ENCODE results near the gene KCNG2. TPM values are rescaled to one million over a fixed set of nuclear protein-coding genes. Genes with fewer than 3 reads are reported as not detected.

The KCNG2 gene
- total and polyA plus RNA-seq, 2 of the 13 experiments (the other 11 are each of a cell fraction or from before 2014, with no cell fraction given): not detected

DNA sequence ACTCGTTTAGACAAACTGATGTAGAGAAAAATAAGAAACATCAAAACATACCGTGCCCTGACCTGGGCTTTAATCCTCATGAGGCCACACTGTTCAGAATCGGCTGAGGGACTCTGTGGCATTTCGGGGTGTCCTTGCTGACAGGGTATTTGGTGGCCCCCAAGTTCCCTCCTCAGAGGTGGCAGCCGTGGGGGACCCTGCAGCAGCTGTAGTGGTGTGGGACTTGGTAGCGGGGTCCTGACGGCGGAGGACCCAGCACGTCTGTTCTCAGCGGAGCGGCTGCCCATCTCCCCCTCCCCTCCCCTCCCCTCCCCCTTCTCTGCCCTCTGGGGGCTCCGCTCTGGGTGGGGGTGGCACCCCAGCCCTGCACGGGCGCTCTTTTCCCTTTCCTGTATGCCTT lies 18.4 kb downstream of the KCNG2 start:
- no peak overlapping the region for H3K4me2 ChIP-seq (ENCODE audit: low read depth, low read length)
- FAIRE-seq: no peak

More for the DNA sequence above, 18.4 kb downstream of the KCNG2 start:
- no peak for TF ChIP-seq ZNF607 (CRISPR knock-in tag; IDR thresholded peaks at IDR 0.05; ENCODE audit: borderline replicate concordance)
- TF ChIP-seq, protein P1, sequence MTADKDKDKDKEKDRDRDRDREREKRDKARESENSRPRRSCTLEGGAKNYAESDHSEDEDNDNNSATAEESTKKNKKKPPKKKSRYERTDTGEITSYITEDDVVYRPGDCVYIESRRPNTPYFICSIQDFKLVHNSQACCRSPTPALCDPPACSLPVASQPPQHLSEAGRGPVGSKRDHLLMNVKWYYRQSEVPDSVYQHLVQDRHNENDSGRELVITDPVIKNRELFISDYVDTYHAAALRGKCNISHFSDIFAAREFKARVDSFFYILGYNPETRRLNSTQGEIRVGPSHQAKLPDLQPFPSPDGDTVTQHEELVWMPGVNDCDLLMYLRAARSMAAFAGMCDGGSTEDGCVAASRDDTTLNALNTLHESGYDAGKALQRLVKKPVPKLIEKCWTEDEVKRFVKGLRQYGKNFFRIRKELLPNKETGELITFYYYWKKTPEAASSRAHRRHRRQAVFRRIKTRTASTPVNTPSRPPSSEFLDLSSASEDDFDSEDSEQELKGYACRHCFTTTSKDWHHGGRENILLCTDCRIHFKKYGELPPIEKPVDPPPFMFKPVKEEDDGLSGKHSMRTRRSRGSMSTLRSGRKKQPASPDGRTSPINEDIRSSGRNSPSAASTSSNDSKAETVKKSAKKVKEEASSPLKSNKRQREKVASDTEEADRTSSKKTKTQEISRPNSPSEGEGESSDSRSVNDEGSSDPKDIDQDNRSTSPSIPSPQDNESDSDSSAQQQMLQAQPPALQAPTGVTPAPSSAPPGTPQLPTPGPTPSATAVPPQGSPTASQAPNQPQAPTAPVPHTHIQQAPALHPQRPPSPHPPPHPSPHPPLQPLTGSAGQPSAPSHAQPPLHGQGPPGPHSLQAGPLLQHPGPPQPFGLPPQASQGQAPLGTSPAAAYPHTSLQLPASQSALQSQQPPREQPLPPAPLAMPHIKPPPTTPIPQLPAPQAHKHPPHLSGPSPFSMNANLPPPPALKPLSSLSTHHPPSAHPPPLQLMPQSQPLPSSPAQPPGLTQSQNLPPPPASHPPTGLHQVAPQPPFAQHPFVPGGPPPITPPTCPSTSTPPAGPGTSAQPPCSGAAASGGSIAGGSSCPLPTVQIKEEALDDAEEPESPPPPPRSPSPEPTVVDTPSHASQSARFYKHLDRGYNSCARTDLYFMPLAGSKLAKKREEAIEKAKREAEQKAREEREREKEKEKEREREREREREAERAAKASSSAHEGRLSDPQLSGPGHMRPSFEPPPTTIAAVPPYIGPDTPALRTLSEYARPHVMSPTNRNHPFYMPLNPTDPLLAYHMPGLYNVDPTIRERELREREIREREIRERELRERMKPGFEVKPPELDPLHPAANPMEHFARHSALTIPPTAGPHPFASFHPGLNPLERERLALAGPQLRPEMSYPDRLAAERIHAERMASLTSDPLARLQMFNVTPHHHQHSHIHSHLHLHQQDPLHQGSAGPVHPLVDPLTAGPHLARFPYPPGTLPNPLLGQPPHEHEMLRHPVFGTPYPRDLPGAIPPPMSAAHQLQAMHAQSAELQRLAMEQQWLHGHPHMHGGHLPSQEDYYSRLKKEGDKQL (CRISPR knock-in tag; IDR thresholded peaks at IDR 0.05; ENCODE audit: low read depth): no peak
- no peak overlapping the region for H2AFZ ChIP-seq (ENCODE audit: low read length)
- DNase-seq (ENCODE audit: low spot score): no peak
- H3K4me3 ChIP-seq (replicated peaks in 1 of 3; ENCODE audit: insufficient read depth in 1 of 3, low read depth in 2 of 3, low read length in 3 of 3): no peak overlapping the region
- in situ Hi-C loops (cut with HindIII; ENCODE audit: extremely low pct_ligation_motif_present, low pct_unique_long_range_greater_than_20kb) (no loop called here), intact Hi-C loops (cut with micrococcal nuclease; ENCODE audit: unreplicated experiment) (no loop called here)
- ATAC-seq: no peak
- no peak overlapping the region for H3K27ac ChIP-seq (ENCODE audit: extremely low read length, insufficient read depth, low read length)
- H3K4me1 ChIP-seq (ENCODE audit: insufficient read depth, low read length): no peaks in the 10 kb centered on the region
- no peaks in the 10 kb centered on the region for H3K79me2 ChIP-seq (ENCODE audit: insufficient read depth, low read length)
- no peak overlapping the region for H3K9ac ChIP-seq (ENCODE audit: insufficient read depth, low read depth, low read length)
- no peaks in the 10 kb centered on the region for H3K36me3 ChIP-seq (replicated peaks in 1 of 2; ENCODE audit: control insufficient read depth in 1 of 2, insufficient read depth in 2 of 2, low read length in 2 of 2)
- no peaks in the 10 kb centered on the region for H3K9me3 ChIP-seq (ENCODE audit: low read length)
- H4K20me1 ChIP-seq (ENCODE audit: insufficient read depth, low read length): no peaks in the 10 kb centered on the region
- no TSS peak for BruUV-seq (replicated peaks)
- ChIA-PET POLR2A (no interaction called here), CTCF (ENCODE audit: low intra/inter-chr PET ratio, low total read pairs) (no interaction called here)
- peaks cover 7 to 60% of the 10 kb centered on the region in 2 experiments for H3K27me3 ChIP-seq (ENCODE audit: control insufficient read depth in 1 of 2, insufficient read depth in 2 of 2, low read length in 2 of 2)
- 11% methylated on average over 7 of the region's 14 CpGs for WGBS (ENCODE audit: low lambda C conversion rate)

Data from HepG2 (cell line).